Endodermal cell (in vitro differentiated cells): ENCODE data around the gene CSNK1G2. TPM values are rescaled to one million over a fixed set of nuclear protein-coding genes. Genes with fewer than 3 reads are reported as not detected.

ENCODE experiments used
- DNase-seq: peaks from one replicate; pipeline ENCODE4 v3.0.0-alpha.2; 2017
- H3K27ac ChIP-seq: 2 replicates; pipeline ENCODE4 v1.5.1; 2013; ENCODE audit warnings: mild to moderate bottlenecking, low read depth, low read length, moderate library complexity
- H3K27me3 ChIP-seq: 2 replicates; pipeline ENCODE4 v1.6.1; 2013; ENCODE audit warnings: mild to moderate bottlenecking, low read length, moderate library complexity; ENCODE audit not compliant: insufficient read depth, control insufficient read depth, poor library complexity, severe bottlenecking
- H3K36me3 ChIP-seq: 2 replicates; pipeline ENCODE4 v1.7.0; 2013; ENCODE audit warnings: mild to moderate bottlenecking, low read length, moderate library complexity; ENCODE audit not compliant: control insufficient read depth, insufficient read depth
- H3K4me1 ChIP-seq: one replicate; pipeline ENCODE4 v1.7.0; 2013; ENCODE audit warnings: low read length; ENCODE audit not compliant: control insufficient read depth, insufficient read depth
- H3K4me3 ChIP-seq: 2 replicates; pipeline ENCODE4 v1.5.1; 2013; ENCODE audit warnings: mild to moderate bottlenecking, low read length, moderate library complexity
- H3K9ac ChIP-seq: 2 replicates; pipeline ENCODE4 v1.6.1; 2013; ENCODE audit warnings: mild to moderate bottlenecking, low read length, moderate library complexity; ENCODE audit not compliant: poor library complexity, severe bottlenecking; ENCODE audit errors: extremely low read depth
- H3K9me3 ChIP-seq: 2 replicates; pipeline ENCODE4 v1.6.1; 2013; ENCODE audit warnings: mild to moderate bottlenecking, low read length, moderate library complexity; ENCODE audit not compliant: control insufficient read depth
- H3K27ac Mint-ChIP-seq: 2 replicates; pipeline ENCODE4 v1.8.0; 2020; ENCODE audit warnings: mixed read lengths
- H3K27me3 Mint-ChIP-seq: 2 replicates; pipeline ENCODE4 v1.8.0; 2021; ENCODE audit warnings: mild to moderate bottlenecking, mixed read lengths; ENCODE audit not compliant: insufficient read depth
- H3K36me3 Mint-ChIP-seq: 2 replicates; pipeline ENCODE4 v1.8.0; 2020; ENCODE audit warnings: low read depth, mixed read lengths
- H3K4me1 Mint-ChIP-seq: 2 replicates; pipeline ENCODE4 v1.8.0; 2020; ENCODE audit warnings: mixed read lengths
- H3K4me3 Mint-ChIP-seq: 2 replicates; pipeline ENCODE4 v1.8.0; 2020; ENCODE audit warnings: mild to moderate bottlenecking, moderate library complexity, mixed read lengths
- H3K9me3 Mint-ChIP-seq: 2 replicates; pipeline ENCODE4 v1.8.0; 2020; ENCODE audit warnings: mild to moderate bottlenecking, mixed read lengths
- CTCF ChIP-seq: fragments of 200-600 bp; sonication (generic); conservative IDR thresholded peaks from 2 replicates; pipeline ENCODE4 v1.5.0; 2021; ENCODE audit warnings: antibody characterized with exemption, mild to moderate bottlenecking
- WGBS, 2 experiments: methylation state at CpG; one replicate each; pipeline versions ENCODE4 v1.1.5 to v1.1.7; 2013; ENCODE audit warnings: missing lambda C conversion rate in 2 of 2, mixed read lengths in 1 of 2; ENCODE audit not compliant: insufficient coverage in 1 of 2, insufficient read length in 1 of 2; 5-methylcytosine and 5-hydroxymethylcytosine counted together
- long read RNA-seq, 4 experiments: library from polyadenylated mRNA in 2 of 4; library from RNA in 1 of 4; library from capped mRNA in 1 of 4; stranded (forward) in 3 of 4; unstranded in 1 of 4; transcript quantifications; one replicate each; pipeline ENCODE4 v2.0.0, GENCODE V29; 2020 to 2021; ENCODE audit warnings: inconsistent platforms in 1 of 4
- polyA plus RNA-seq, 2 experiments: library from polyadenylated mRNA; stranded (reverse); fragments of 50-300 nt; gene quantifications; one replicate each; pipeline ENCODE4 v1.2.3, GENCODE V29; 2013
- total RNA-seq, 2 donors: library from RNA; stranded (reverse); fragmentation: NEBNext Ultra II Directional in 1 of 2; extraction: Animal tissue kit (Norgen Biotek cat#: 25700) in 1 of 2; gene quantifications; 2 replicates in 1 of 2; 3 replicates in 1 of 2; pipeline ENCODE4 v1.2.1, GENCODE V29; 2021

The CSNK1G2 gene
- total RNA-seq: 100 to 1,000 TPM; 111 to 112 TPM
- polyA plus RNA-seq (2013, experiment 1 of 2): 107 TPM
- 98.1 TPM for polyA plus RNA-seq (2013, experiment 2 of 2)
- long read RNA-seq, experiment 1, transcript CSNK1G2-201 (12 exons, 2,918 nt): major isoform, 12 of 62 reads
- long read RNA-seq, experiment 1, partial matches to known transcripts: 42 of 62 reads
- long read RNA-seq, experiment 1, other reads (novel, unspliced or antisense): 8 of 62 reads
- long read RNA-seq, experiment 2, transcript CSNK1G2-201 (12 exons, 2,918 nt): major isoform, 206 of 306 reads
- long read RNA-seq, experiment 2, partial matches to known transcripts: 33 of 306 reads
- long read RNA-seq, experiment 2, other reads (novel, unspliced or antisense): 67 of 306 reads
- long read RNA-seq, experiment 3, partial matches to known transcripts: 9 of 20 reads
- long read RNA-seq, experiment 3, other reads (novel, unspliced or antisense): 11 of 20 reads
- long read RNA-seq, experiment 4, partial matches to known transcripts: 2 of 2 reads
- long read RNA-seq, experiment 4, other reads (novel, unspliced or antisense): 0 of 2 reads

GRCh38 chr19:1941146-1942077 is at the start of gene CSNK1G2:
CSNK1G2 (plus strand) TSS chr19:1941172; CDS start chr19:1969773, 28,601 bp downstream.
- Histone ChIP-seq H3K27me3 (no peaks in the 10 kb centered on the region), H3K27ac (peak within 1 kb of the TSS; percentile 92), H3K36me3 (no peaks in the 10 kb centered on the region), H3K9me3 (no peaks in the 10 kb centered on the region), H3K9ac (peak within 1 kb of the TSS; percentile 81), H3K4me3 (peak within 1 kb of the TSS; percentile 96), H3K4me1 (no peaks in the 10 kb centered on the region)
- TF ChIP-seq CTCF: no peak
- Mint-ChIP-seq H3K27me3 (no peaks in the 10 kb centered on the region), H3K27ac (peak within 1 kb of the TSS; percentile 96), H3K9me3 (no peaks in the 10 kb centered on the region), H3K4me3 (peak within 1 kb of the TSS; percentile 86), H3K4me1 (peaks cover 19% of the 10 kb centered on the region), H3K36me3 (peaks cover 4% of the 10 kb centered on the region)
- WGBS, 2 experiments: 0% methylated on average over 38 to 97 of the region's 97 CpGs
- DNase-seq: no peak

- H3K27ac ChIP-seq: no peak overlapping the region
- no peaks in the 10 kb centered on the region for H3K36me3 ChIP-seq
- Mint-ChIP-seq H3K36me3 (no peaks in the 10 kb centered on the region), H3K4me1 (no peaks in the 10 kb centered on the region), H3K9me3 (no peaks in the 10 kb centered on the region), H3K27me3 (no peaks in the 10 kb centered on the region), H3K27ac (no peak overlapping the region), H3K4me3 (no peak overlapping the region)
- no peaks in the 10 kb centered on the region for H3K27me3 ChIP-seq
- no peaks in the 10 kb centered on the region for H3K4me1 ChIP-seq
- no peak overlapping the region for H3K9ac ChIP-seq
- WGBS, 2 experiments: 76 to 78% methylated on average over 10 to 14 of the region's 17 CpGs
- H3K9me3 ChIP-seq: no peaks in the 10 kb centered on the region
- DNase-seq: peak; percentile 56
- no peak overlapping the region for H3K4me3 ChIP-seq
- no peak for TF ChIP-seq CTCF
Measured at GRCh38 chr19:1893791-1894190, 47.2 kb upstream of the CSNK1G2 start.

- TF ChIP-seq CTCF: no peak
- DNase-seq: no peak
- Mint-ChIP-seq H3K4me3 (no peak overlapping the region), H3K9me3 (no peaks in the 10 kb centered on the region), H3K27ac (no peak overlapping the region), H3K4me1 (no peaks in the 10 kb centered on the region), H3K36me3 (no peaks in the 10 kb centered on the region), H3K27me3 (no peaks in the 10 kb centered on the region)
- no peak overlapping the region for H3K9ac ChIP-seq
- H3K4me3 ChIP-seq: no peak overlapping the region
- WGBS, 2 experiments: 89 to 92% methylated on average over 11 to 13 of the region's 13 CpGs
- H3K36me3 ChIP-seq: no peaks in the 10 kb centered on the region
- no peaks in the 10 kb centered on the region for H3K9me3 ChIP-seq
- no peaks in the 10 kb centered on the region for H3K27me3 ChIP-seq
- no peak overlapping the region for H3K27ac ChIP-seq
- no peaks in the 10 kb centered on the region for H3K4me1 ChIP-seq
Measured at GRCh38 chr19:1896508-1896907, 44.5 kb upstream of the CSNK1G2 start.
